ENCODE data around the gene KSR1. TPM values are rescaled to one million over a fixed set of nuclear protein-coding genes. Genes with fewer than 3 reads are reported as not detected.
"Not testable (repeated sequence)": the region's sequence is repeated elsewhere in the genome, so short reads cannot be mapped to it uniquely, and the experiment has no call there.

The KSR1 gene
- 10 to 100 TPM; 11.2 to 34.1 (median 17.6) TPM for total RNA-seq

GRCh38 chr17:27455914-27456680 is at the start of gene KSR1:
Gene KSR1 (plus strand): TSS chr17:27456448. CDS start chr17:27456644, 196 bp downstream.
- in situ Hi-C loops (cut with MboI; ENCODE audit: low pct_unique_long_range_greater_than_20kb in 2 of 9, low sequenced_read_pairs in 9 of 9, unreplicated experiment in 9 of 9): loop anchor here in 5 of 9 experiments (25.0 kb wide), 4 partner anchors 94 to 219 kb away; no protein-coding TSS in a partner anchor
- WGBS, 10 experiments: 0 to 18% (median 6%) methylated on average over 2 to 10 of the region's 88 CpGs; no CpG with 5 or more reads in 6 of the 10 experiments
- Histone ChIP-seq H3K27ac (peak within 1 kb of the TSS; percentile 77 to 87), H3K4me3 (peak within 1 kb of the TSS; percentile 84 to 95 (median 92)), H3K4me1 (replicated peaks in 1 of 2) (peaks cover 16 to 21% of the 10 kb centered on the region in 2 donors)
- ATAC-seq (replicated peaks in 6 of 8): peak; percentile 87 to 94 (median 91)

- in situ Hi-C loops (cut with MboI; ENCODE audit: low pct_unique_long_range_greater_than_20kb in 2 of 9, low sequenced_read_pairs in 9 of 9, unreplicated experiment in 9 of 9): loop anchor here in 2 of 9 experiments (25.0 kb wide), 2 partner anchors 96 to 104 kb away; no protein-coding TSS in a partner anchor
- no peak overlapping the region for H3K27ac ChIP-seq
- peak in 5 of 8 experiments; percentile 29 to 97 (median 72) for ATAC-seq (replicated peaks in 6 of 8)
- no peak overlapping the region for H3K4me3 ChIP-seq
- WGBS, 10 experiments: 7 to 43% (median 23%) methylated on average over 1 to 5 of the region's 6 CpGs; no CpG with 5 or more reads in 1 of the 10 experiments
- H3K4me1 ChIP-seq (replicated peaks in 1 of 2): peaks cover 7 to 15% of the 10 kb centered on the region in 2 donors
These were observed 48.1 kb upstream of the KSR1 start for GRCh38 chr17:27407916-27408864.

- peak in 2 of 8 experiments; percentile 38 to 47 for ATAC-seq (replicated peaks in 6 of 8)
- Histone ChIP-seq H3K27ac (no peak overlapping the region), H3K4me1 (replicated peaks in 1 of 2) (peaks cover under 1 to 8% of the 10 kb centered on the region in 2 donors), H3K4me3 (no peak overlapping the region)
- WGBS, 10 experiments: 27 to 94% (median 92%) methylated on average over 2 to 3 of the region's 4 CpGs; no CpG with 5 or more reads in 5 of the 10 experiments
- in situ Hi-C loops (cut with MboI; ENCODE audit: low pct_unique_long_range_greater_than_20kb in 2 of 9, low sequenced_read_pairs in 9 of 9, unreplicated experiment in 9 of 9): loop anchor here in 2 of 9 experiments (25.0 kb wide), 2 partner anchors 97 to 103 kb away; no protein-coding TSS in a partner anchor
These were observed 47.4 kb upstream of the KSR1 start for GRCh38 chr17:27408891-27409290.

GRCh38 chr17:27412158-27412557 is 44.1 kb upstream of the KSR1 start:
- ATAC-seq (replicated peaks in 6 of 8); H3K4me3 ChIP-seq; H3K4me1 ChIP-seq (replicated peaks in 1 of 2); H3K27ac ChIP-seq: not testable (repeated sequence)
- in situ Hi-C loops (cut with MboI; ENCODE audit: low pct_unique_long_range_greater_than_20kb in 2 of 9, low sequenced_read_pairs in 9 of 9, unreplicated experiment in 9 of 9): loop anchor here in 2 of 9 experiments (25.0 kb wide), 2 partner anchors 100 kb away; no protein-coding TSS in a partner anchor
- 72 to 100% (median 91%) methylated on average over 1 to 8 of the region's 9 CpGs; no CpG with 5 or more reads in 2 of the 10 experiments for WGBS, 10 experiments

DNA sequence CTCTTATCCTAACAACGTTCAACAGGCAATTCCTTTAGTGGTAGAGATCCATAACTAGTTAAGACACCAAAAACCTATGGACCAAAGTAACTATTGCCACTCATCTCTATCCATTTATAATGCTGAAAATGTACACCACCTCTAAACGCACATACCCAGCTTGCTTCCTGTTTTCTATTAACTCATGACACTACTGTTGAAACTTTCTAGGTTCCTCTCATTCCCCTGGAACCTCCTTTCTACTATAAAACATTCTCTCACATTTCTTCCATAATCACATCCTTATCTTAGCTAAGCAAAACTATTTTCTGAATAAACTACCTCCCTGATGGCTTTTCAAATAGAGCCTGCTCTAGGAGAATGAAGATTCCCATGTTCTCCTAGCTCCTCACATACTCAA is 42.9 kb upstream of the KSR1 start:
- no peak for ATAC-seq (replicated peaks in 6 of 8)
- WGBS, 10 experiments: 0 to 80% (median 61%) methylated on average over 1 to 2 of the region's 2 CpGs
- in situ Hi-C loops (cut with MboI; ENCODE audit: low pct_unique_long_range_greater_than_20kb in 2 of 9, low sequenced_read_pairs in 9 of 9, unreplicated experiment in 9 of 9): loop anchor here in 2 of 9 experiments (25.0 kb wide), 2 partner anchors 99 to 101 kb away; no protein-coding TSS in a partner anchor
- no peak overlapping the region for H3K4me3 ChIP-seq
- no peak overlapping the region for H3K27ac ChIP-seq
- H3K4me1 ChIP-seq (replicated peaks in 1 of 2): peaks cover 0 to 7% of the 10 kb centered on the region in 2 donors

GRCh38 chr17:27413792-27414191 is 42.5 kb upstream of the KSR1 start:
- Histone ChIP-seq H3K4me1 (replicated peaks in 1 of 2) (peaks cover 0 to 3% of the 10 kb centered on the region in 2 donors), H3K27ac (no peak overlapping the region), H3K4me3 (no peak overlapping the region)
- 50 to 100% (median 93%) methylated on average over 1 to 3 of the region's 3 CpGs for WGBS, 10 experiments
- ATAC-seq (replicated peaks in 6 of 8): no peak
- in situ Hi-C loops (cut with MboI; ENCODE audit: low pct_unique_long_range_greater_than_20kb in 2 of 9, low sequenced_read_pairs in 9 of 9, unreplicated experiment in 9 of 9): loop anchor here in 2 of 9 experiments (25.0 kb wide), 2 partner anchors 99 to 101 kb away; no protein-coding TSS in a partner anchor

GRCh38 chr17:27414271-27414670 is 42.0 kb upstream of the KSR1 start:
- in situ Hi-C loops (cut with MboI; ENCODE audit: low pct_unique_long_range_greater_than_20kb in 2 of 9, low sequenced_read_pairs in 9 of 9, unreplicated experiment in 9 of 9): loop anchor here in 2 of 9 experiments (25.0 kb wide), 2 partner anchors 98 to 102 kb away; no protein-coding TSS in a partner anchor
- no peak overlapping the region for H3K27ac ChIP-seq
- peaks cover 0 to 3% of the 10 kb centered on the region in 2 donors for H3K4me1 ChIP-seq (replicated peaks in 1 of 2)
- no peak for ATAC-seq (replicated peaks in 6 of 8)
- no peak overlapping the region for H3K4me3 ChIP-seq
- 0 to 100% (median 62%) methylated on average over 1 to 3 of the region's 3 CpGs; no CpG with 5 or more reads in 3 of the 10 experiments for WGBS, 10 experiments

DNA sequence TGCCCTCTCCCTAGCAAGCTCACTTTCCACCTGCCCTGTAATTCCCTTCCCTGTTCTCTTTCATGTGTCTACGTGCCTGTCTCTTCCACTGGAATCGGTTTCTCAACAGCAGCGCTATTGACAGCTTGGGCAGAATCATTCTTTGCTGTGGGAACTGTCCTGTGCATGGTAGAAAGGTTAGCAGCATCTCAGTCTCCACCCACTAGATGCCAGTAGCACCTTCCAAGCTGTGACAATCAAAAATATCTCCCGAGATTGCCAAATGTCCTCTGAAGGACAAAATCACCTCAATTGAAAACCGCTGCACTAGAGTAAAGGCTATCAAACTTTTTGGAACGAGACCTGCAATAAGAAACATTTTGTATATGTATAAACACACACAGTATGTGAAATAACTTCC is 41.6 kb upstream of the KSR1 start:
- Histone ChIP-seq H3K4me1 (replicated peaks in 1 of 2) (peaks cover 0 to 3% of the 10 kb centered on the region in 2 donors), H3K4me3 (no peak overlapping the region), H3K27ac (no peak overlapping the region)
- ATAC-seq (replicated peaks in 6 of 8): no peak
- 60 to 85% (median 71%) methylated on average over 3 to 6 of the region's 6 CpGs; no CpG with 5 or more reads in 1 of the 10 experiments for WGBS, 10 experiments
- in situ Hi-C loops (cut with MboI; ENCODE audit: low pct_unique_long_range_greater_than_20kb in 2 of 9, low sequenced_read_pairs in 9 of 9, unreplicated experiment in 9 of 9): loop anchor here in 2 of 9 experiments (25.0 kb wide), 2 partner anchors 98 to 102 kb away; no protein-coding TSS in a partner anchor

- 48 to 100% (median 66%) methylated on average over 1 to 6 of the region's 6 CpGs; no CpG with 5 or more reads in 2 of the 10 experiments for WGBS, 10 experiments
- peaks cover 0 to 3% of the 10 kb centered on the region in 2 donors for H3K4me1 ChIP-seq (replicated peaks in 1 of 2)
- no peak overlapping the region for H3K27ac ChIP-seq
- in situ Hi-C loops (cut with MboI; ENCODE audit: low pct_unique_long_range_greater_than_20kb in 2 of 9, low sequenced_read_pairs in 9 of 9, unreplicated experiment in 9 of 9): loop anchor here in 2 of 9 experiments (25.0 kb wide), 2 partner anchors 97 to 103 kb away; no protein-coding TSS in a partner anchor
- ATAC-seq (replicated peaks in 6 of 8): peak in 2 of 8 experiments; percentile 26 to 41
- no peak overlapping the region for H3K4me3 ChIP-seq
These were observed 41.0 kb upstream of the KSR1 start for GRCh38 chr17:27415120-27415795.

DNA sequence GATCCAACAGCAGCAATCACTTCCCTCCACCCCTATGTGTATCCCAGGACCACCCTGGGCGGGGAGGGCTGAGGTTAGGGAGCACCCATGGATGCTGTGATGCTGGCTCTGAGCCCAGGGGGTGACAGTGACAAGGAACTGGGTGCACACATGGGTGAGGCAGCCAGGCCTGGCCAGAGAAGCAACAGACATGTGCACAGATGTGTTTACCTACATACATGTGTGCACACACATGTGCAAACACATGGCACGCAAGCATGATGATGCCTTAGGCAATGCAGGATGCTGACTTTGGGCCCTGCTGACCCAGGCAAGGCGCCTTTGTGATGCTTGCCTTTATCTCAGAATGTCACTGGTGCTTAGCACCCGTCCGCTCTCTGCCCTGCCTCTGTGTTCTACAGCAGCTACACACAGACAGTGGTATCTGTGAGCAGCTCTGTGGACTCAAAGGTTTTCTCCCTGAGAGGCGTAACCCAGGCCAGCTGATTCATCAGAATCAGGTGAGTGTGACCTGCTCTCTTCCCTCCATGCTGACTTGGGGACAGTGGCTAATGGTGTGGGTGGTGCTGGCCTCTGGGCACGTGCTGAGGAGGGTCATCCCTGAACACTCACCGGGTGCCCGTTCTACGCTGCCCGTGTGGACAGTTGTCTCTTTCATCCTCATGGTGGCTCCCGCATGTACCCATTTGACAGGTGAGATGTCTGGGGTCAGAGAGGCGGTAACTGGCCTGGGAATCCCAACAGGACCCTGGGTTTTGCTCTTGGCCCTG is 38.5 kb upstream of the KSR1 start:
- in situ Hi-C loops (cut with MboI; ENCODE audit: low pct_unique_long_range_greater_than_20kb in 2 of 9, low sequenced_read_pairs in 9 of 9, unreplicated experiment in 9 of 9): loop anchor here in 2 of 9 experiments (25.0 kb wide), 2 partner anchors 95 to 105 kb away; no protein-coding TSS in a partner anchor
- 20 to 100% (median 81%) methylated on average over 1 to 7 of the region's 13 CpGs; no CpG with 5 or more reads in 2 of the 10 experiments for WGBS, 10 experiments
- Histone ChIP-seq H3K27ac (no peak overlapping the region), H3K4me3 (no peak overlapping the region), H3K4me1 (replicated peaks in 1 of 2) (peaks cover 0 to 3% of the 10 kb centered on the region in 2 donors)
- ATAC-seq (replicated peaks in 6 of 8): no peak

- 67 to 100% (median 93%) methylated on average over 1 to 2 of the region's 3 CpGs; no CpG with 5 or more reads in 6 of the 10 experiments for WGBS, 10 experiments
- in situ Hi-C loops (cut with MboI; ENCODE audit: low pct_unique_long_range_greater_than_20kb in 2 of 9, low sequenced_read_pairs in 9 of 9, unreplicated experiment in 9 of 9): loop anchor here in 2 of 9 experiments (25.0 kb wide), 2 partner anchors 94 to 106 kb away; no protein-coding TSS in a partner anchor
- Histone ChIP-seq H3K4me1 (replicated peaks in 1 of 2) (peaks cover 0 to 3% of the 10 kb centered on the region in 2 donors), H3K4me3 (no peak overlapping the region), H3K27ac (no peak overlapping the region)
- no peak for ATAC-seq (replicated peaks in 6 of 8)
These were observed 38.0 kb upstream of the KSR1 start for GRCh38 chr17:27418366-27418615.
